GM15510 (cell line): ENCODE data around the gene HCFC2.

ENCODE experiments used
- POLR2A ChIP-seq: IDR thresholded peaks from 3 replicates; pipeline ENCODE4 v1.6.1; 2011; ENCODE audit warnings: borderline replicate concordance; ENCODE audit not compliant: insufficient read length; ENCODE audit errors: extremely low read depth

The HCFC2 gene

DNA sequence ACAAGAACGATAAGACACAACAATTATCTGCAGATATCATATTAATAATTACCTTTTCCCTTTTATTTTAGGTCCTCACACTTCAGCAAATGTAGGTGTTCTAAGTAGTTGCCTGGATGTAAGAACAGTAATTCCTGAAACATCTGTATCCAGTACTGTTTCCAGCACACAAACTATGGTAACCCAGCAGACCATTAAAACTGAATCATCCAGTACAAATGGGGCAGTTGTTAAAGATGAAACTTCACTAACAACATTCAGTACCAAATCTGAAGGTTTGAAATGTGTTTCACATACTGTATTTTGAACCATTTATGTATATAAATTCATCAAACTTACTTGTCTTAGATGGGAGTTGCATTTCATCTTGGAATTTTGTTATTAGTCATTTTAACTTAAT lies 31.0 kb downstream of the HCFC2 start:
- TF ChIP-seq POLR2A = no peak

DNA sequence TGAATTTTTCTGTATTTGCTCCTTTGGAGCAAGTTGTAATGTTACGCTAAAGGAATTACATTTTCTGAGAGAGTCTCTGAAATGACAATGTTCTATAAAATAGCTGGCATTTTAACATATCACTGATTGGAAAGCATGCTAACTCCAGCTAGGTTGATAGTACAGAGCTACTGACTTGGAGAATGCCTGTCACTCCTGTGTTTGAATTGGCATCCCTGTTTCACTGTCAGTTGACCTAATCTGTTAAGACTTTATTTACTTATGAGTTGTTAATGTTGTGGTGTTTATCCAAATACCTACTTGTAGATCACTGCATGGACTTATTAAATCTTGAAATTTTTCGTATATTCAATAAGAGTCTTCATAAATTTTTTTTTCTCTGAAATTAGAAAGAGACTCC lies 33.6 kb downstream of the HCFC2 start:
- no peak for TF ChIP-seq POLR2A

DNA sequence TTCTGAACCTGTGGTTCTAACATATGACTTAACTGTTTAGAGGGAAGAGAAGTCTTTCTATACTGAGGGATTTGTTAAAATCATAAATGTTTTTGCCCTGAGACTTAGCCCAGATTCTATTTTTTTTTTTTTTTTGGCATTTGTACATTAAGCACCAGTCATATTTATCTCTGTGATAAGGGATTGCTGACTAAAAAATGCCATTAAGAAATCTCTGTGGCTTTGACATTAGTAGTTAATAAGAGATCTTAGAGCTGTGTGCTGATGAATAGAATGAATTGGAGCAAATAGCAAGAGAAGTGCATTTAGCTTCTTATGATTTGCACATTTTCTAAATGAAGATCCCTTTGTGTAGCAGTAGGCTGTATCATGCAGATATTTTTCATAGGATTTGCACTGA lies 41.1 kb downstream of the HCFC2 start:
- no peak for TF ChIP-seq POLR2A

DNA sequence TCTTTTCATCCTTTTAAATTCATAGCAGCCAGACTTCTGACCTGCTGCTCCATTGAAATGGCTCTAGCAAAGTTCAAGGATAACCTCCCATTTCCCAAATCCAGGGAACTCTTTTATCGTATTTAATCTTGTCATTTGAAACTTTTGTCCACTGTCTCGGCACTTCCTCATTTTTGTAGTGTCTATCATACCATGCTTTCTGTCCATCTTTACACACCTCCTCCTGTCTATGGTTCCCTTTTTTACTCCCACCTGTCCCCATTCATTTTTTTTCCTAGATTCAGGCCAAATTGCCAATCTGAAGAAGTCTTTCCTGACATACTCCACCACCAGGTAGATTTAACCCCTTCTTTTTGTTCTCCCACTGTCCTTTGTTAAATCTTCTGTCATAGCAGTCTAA lies 42.6 kb downstream of the HCFC2 start:
- no peak for TF ChIP-seq POLR2A

DNA sequence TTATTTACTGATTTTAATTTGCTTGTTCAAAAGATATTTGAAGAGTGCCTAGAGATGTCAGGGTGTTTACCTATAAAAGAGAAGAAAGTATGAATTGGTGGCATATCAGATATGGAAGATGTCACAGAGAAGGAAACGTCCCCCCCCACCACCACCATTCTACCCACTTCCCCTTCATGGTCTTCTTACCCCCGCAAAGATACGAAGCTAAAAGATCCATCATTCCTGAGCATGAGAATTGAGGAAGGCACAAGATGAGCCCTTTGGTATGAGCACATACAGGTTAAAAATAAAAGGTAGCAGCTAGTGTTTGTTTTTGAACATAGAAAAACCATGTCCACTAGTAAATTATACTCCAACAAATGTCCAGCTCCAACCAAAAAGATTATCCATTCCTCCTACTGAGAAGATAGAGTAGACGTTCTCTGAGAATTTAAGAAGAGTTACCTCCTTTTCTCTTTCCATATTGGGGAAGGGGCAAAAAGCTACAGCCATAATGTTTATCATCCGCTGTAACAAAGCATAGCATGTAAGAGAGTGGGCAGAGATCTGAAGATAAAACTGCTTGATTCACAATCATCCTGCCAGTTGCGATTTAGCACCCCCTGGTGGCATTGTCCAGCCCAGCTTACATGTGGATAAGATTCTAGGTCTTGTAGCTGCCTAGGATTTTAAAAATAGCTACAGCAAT lies 44.6 kb downstream of the HCFC2 start:
- TF ChIP-seq POLR2A = no peak

DNA sequence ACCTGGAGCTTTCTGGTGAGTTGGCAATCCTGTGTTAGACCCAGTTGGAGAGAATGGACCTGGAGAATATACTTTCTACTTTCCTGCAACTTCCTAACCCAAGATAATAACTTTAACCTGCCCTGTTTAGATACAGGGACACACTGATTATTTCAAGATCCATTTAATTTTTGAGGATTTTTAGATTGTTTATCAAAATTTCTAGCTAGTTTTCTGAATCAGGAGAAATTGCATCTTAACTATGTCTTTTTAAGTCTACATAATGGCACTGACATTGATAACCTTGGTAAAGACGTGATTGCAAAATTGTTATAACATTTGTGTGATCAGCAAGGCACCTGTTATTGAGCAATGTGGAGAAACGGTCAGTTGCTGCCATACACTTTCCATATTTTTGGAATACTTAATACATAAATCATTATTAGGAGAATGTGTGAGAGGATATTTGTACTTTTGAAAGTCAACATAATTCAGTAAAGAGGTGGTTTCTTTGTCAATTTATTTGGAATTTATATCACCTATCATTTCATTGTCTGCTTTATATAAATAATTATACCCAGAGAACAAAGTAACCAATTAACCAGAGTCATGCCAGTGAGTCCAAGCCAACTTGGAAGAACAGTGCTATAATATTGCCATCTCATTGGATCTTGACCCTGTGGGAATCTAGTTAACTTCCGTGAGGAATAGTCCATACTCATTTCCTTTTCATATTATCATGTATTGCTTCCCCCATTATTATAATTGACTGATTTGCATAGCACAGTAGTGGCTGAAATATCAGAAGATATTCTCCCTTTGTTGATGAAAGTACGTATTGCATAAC lies 45.3 kb downstream of the HCFC2 start:
- TF ChIP-seq POLR2A = no peak

DNA sequence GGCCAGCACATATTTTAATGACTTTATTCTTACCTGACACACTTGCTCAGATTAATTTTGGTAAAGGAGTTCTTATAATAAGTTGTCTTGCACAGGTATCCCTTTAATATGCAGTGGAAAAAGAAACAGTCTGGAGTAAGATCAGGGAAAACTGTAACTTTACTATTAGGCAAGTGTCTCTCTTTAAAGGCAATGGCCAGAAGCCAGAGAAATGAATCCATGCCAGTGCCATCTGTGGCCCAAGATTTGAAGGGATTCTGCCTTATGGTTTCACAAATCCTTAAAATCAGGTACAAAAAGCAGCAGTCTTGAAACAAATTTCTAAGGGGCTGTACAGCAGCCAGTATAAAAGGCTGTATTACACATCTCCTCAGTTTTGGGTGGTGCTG lies 51.2 kb downstream of the HCFC2 start:
- no peak for TF ChIP-seq POLR2A

DNA sequence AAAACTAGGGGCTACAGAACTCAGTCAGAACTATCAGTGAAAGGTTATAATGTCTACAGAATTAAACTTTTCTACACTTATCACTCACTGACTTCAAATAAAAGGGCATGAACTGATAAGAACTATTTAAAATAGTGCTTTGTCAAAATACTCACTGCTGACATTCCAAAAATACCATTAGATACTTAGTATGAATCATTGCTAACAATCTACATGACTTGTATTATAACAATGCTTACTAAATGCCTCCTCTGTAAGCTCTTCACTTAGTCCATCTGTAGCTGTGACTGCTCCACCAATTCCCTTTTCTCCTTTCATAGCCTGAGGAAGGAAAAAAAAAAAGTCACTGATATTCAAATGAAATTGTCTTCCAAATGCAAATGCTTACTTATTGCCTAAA lies 56.7 kb downstream of the HCFC2 start:
- TF ChIP-seq POLR2A = no peak

DNA sequence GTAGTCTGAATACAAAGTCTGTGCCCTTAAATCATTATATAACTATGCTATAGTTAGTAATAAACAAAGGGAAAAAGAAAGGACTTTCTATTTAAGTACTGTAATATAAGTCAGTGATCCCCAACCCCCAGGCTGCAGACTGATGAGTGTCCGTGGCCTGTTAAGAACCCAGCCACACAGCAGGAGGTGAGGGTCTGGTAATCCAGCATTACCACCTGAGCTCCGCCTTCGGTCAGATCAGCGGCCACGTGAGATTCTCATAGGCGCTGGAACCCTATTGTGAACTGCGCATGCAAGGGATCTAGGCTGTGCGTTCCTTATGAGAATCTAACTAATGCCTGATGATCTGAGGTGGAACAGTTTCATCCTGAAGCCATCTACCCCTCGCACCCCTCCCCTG lies 58.0 kb downstream of the HCFC2 start:
- TF ChIP-seq POLR2A = no peak

DNA sequence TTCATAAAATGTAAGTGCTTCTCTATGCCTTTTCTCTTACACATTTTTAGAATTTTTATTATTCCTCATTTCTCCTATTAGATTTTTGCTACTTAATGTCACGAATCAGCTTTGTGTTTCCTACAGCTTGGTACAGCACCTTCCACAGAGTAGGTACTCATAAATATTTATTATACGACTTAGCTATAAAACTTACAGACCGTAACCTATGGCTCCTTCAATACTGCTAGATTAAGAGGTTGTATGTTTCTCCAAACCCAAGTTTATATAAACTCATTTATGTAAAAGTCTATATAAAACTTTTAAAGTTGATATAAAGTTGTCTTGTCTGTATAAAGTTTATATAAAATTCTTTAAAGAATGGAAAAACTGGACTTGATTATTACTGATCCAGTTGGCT lies 62.2 kb downstream of the HCFC2 start:
- TF ChIP-seq POLR2A = no peak

DNA sequence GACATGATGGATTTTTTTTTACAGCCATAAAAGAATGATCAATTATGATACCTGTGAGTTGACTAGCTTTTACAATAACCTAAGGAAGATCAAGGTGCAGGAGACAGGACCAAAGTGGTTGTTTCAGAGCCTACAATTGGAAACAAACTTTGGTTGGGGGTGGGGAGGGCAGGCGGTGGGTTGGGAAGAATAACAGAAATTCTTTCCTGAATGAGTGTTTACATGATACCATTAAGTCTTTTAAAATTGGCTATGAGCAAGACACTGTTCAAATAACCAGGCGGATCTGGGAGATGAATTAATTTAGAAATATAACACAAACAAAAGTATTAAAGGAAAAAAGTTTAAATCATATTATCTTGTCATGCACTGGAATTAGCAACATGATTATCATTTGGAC lies 66.4 kb downstream of the HCFC2 start:
- TF ChIP-seq POLR2A = no peak

DNA sequence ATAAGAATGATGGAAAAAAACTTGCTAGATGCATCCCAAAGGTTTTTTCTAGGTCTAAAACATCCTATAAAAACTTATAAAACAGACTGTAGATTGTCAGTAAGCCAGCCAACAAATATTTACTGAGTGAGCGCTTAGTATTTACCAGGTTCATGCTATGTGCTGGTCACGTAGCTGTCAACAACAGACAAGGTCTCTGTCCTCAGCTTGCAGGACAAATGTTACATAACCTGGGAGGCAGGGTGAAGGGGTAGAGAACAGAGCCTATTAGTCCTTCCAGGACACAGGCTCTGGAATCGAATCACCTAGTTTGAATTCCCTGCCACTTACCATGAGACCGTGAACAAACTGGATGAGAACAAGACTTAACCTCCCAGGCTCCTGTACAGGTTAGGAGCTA lies 67.3 kb downstream of the HCFC2 start:
- no peak for TF ChIP-seq POLR2A

DNA sequence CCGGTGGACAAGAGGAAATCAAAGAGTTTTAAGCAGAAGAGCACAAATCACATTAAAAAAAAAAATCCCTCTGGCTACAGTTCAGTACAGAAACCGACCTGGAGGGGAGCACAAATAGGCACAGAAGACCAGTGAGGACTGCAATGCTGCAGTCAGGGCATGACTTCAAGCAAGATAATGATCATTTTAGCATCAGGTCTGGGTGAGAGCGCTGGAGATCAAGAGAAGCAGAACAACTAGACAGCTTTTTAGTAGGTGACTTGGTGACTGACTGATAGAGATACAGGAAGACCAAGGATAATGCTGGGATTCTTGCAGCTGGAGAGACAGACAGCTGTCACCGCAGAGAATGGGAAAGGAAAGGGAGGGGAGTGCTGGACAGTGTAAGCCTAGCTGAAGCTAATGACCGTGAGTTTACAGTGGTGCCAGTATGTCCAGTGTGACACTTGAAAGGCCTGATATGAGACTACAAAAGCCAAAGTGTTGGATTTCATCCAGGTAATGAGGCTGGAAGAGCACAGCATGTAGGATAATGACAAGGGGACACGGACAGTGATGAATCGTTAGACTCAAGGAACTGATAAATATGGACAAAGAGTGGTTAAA lies 68.1 kb downstream of the HCFC2 start:
- no peak for TF ChIP-seq POLR2A

DNA sequence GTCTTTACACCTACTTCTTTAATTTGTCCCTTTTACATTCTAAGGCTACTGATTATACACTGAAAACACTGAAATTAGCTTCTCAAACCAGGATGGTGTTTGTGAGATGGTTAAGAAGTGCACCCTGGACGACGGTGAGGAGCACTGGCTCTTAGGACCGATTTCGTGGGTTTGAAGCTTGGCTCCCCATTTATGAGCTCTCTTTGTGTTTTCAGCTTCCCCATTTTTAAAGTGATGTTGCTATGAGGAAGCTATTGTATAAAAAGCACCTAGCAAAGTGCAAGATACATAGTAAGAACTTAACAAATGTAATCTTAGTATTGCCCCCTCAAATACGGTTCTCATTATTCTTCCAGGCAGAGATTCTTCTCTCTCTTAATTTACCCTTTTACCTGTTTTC lies 69.0 kb downstream of the HCFC2 start:
- TF ChIP-seq POLR2A = no peak

DNA sequence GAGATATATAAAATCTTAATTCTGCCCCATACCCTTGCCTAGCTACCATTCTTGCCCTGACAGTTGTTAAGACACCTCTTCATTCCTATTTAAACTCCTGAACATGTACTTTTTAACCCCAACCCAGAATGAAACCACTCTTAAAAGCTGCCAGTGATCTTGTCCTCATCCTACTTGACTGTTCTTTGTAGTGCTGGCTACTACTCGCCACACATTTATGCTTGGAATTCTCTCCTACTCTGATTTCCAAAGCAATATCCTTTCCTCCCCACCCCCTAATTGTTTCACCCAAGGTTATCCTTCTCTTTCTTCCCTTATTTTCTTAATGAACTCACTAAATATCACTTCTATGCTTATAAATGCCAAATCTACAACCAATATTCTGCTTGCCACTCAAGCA lies 69.5 kb downstream of the HCFC2 start:
- TF ChIP-seq POLR2A = no peak

DNA sequence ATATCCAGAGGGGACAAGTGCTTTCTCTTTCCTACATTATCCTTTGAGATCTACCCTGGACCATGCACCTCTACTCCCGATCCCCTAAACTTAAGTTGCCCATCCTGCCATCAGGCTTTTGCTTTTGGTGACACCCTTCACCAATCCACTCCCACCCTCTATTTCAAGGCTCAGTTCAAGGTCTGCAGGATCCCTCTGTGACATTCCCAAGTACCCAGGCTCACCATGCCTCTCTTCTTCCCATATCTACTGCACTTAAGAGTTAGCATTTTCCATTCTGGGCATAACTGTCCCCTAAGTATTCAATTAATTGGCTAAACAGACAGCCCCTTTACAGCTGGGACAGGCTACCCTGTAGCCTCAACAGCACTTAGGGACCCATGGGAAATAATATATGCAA lies 70.6 kb downstream of the HCFC2 start:
- TF ChIP-seq POLR2A = no peak
